GM23248 (cell line): Measurements from ENCODE around the gene LEFTY1.

Source experiments
- EZH2 ChIP-seq: fragments of 200-600 bp; sonication (generic); IDR thresholded peaks from 2 replicates; pipeline ENCODE4 v1.6.1; 2018; ENCODE audit warnings: antibody characterized with exemption, mild to moderate bottlenecking; ENCODE audit not compliant: insufficient read depth, poor library complexity, severe bottlenecking
- EZH2phosphoT487 ChIP-seq: fragments of 200-600 bp; sonication (generic); IDR thresholded peaks from 2 replicates; pipeline ENCODE4 v1.6.1; 2018; ENCODE audit warnings: antibody characterized with exemption, moderate library complexity, mild to moderate bottlenecking, low read depth; ENCODE audit not compliant: insufficient read depth

- no peak for TF ChIP-seq EZH2
- no peak for TF ChIP-seq EZH2phosphoT487
Observed at GRCh38 chr1:225936523-225936922, 47.6 kb upstream of the LEFTY1 start.
